B cell (primary cell): ENCODE results near the gene HS3ST5. TPM values are rescaled to one million over a fixed set of nuclear protein-coding genes. Genes with fewer than 3 reads are reported as not detected.

Experiments used
- ATAC-seq: fragments of 200-7000 bp; cut with Tn5 transposase; one replicate; pipeline ENCODE4 v1.10.0; 2021; ENCODE audit warnings: low read depth, mild to moderate bottlenecking, moderate number of reproducible peaks, moderate library complexity
- CTCF ChIA-PET: fragments of 350-600 bp; sonication (Branson Sonifier 250); formaldehyde crosslinking; loops from one replicate; lab custom pipeline; 2021; ENCODE audit warnings: antibody characterized with exemption, inconsistent platforms; lab: Charles Lee
- POLR2A ChIA-PET: fragments of 350-600 bp; sonication (Branson Sonifier 250); formaldehyde crosslinking; loops from one replicate; lab custom pipeline; 2021; ENCODE audit warnings: antibody characterized with exemption; lab: Charles Lee
- DNase-seq: peaks from one replicate; pipeline ENCODE4 v3.0.0; 2013
- H2AFZ ChIP-seq: 2 replicates; pipeline ENCODE4 v1.6.1; 2012; ENCODE audit warnings: mild to moderate bottlenecking, low read depth, low read length; ENCODE audit not compliant: insufficient read depth, poor library complexity, severe bottlenecking
- H3K27ac ChIP-seq, 2 donors: 1 replicate in 1 of 2; 2 replicates in 1 of 2; pipeline ENCODE4 v1.5.1; 2012 to 2013; ENCODE audit warnings: low read length in 2 of 2, mild to moderate bottlenecking in 2 of 2, moderate library complexity in 1 of 2
- H3K27me3 ChIP-seq, 4 experiments: fragments of 200-600 bp in 1 of 4; sonication (generic) in 1 of 4; replicated peaks in 1 of 4; 1 replicate in 2 of 4; 2 replicates in 2 of 4; pipeline versions ENCODE4 v1.6.1 to v1.7.0; 2013 to 2016; ENCODE audit warnings: low read length in 3 of 4, mild to moderate bottlenecking in 2 of 4, mixed read lengths in 1 of 4, moderate library complexity in 1 of 4; ENCODE audit not compliant: insufficient read depth in 4 of 4, control insufficient read depth in 3 of 4; ENCODE audit errors: control extremely low read depth in 1 of 4
- H3K36me3 ChIP-seq, 2 experiments: replicated peaks in 1 of 2; 1 replicate in 1 of 2; 2 replicates in 1 of 2; pipeline versions ENCODE4 v1.6.1 to v1.7.1; 2013; ENCODE audit warnings: low read length in 1 of 2; ENCODE audit not compliant: insufficient read depth in 2 of 2, control insufficient read depth in 1 of 2; ENCODE audit errors: control extremely low read depth in 1 of 2, extremely low read depth in 1 of 2
- H3K4me1 ChIP-seq, 2 donors: fragments of 200-600 bp in 1 of 2; sonication (generic) in 1 of 2; 1 replicate in 1 of 2; 2 replicates in 1 of 2; pipeline versions ENCODE4 v1.5.1 to v1.6.1; 2013 to 2017; ENCODE audit warnings: low read length in 2 of 2; ENCODE audit not compliant: control insufficient read depth in 2 of 2, insufficient read depth in 2 of 2
- H3K4me2 ChIP-seq: replicated peaks from 2 replicates; pipeline ENCODE3; 2012; ENCODE audit warnings: mild to moderate bottlenecking, low read depth, low read length; ENCODE audit not compliant: poor library complexity, severe bottlenecking
- H3K4me3 ChIP-seq, 5 experiments: fragments of 200-600 bp in 1 of 5; sonication (generic) in 1 of 5; 1 replicate in 3 of 5; 2 replicates in 2 of 5; pipeline versions ENCODE4 v1.5.1 to v1.7.0; 2011 to 2016; ENCODE audit warnings: low read length in 4 of 5, mild to moderate bottlenecking in 4 of 5, low read depth in 2 of 5, control low read depth in 1 of 5, moderate library complexity in 1 of 5; ENCODE audit not compliant: insufficient read depth in 1 of 5; ENCODE audit errors: control extremely low read depth in 1 of 5, extremely low read depth in 1 of 5
- H3K79me2 ChIP-seq: fragments of 200-600 bp; sonication (generic); one replicate; pipeline ENCODE4 v1.6.0; 2016; ENCODE audit warnings: low read length; ENCODE audit not compliant: control insufficient read depth, insufficient read depth
- H3K9ac ChIP-seq: fragments of 200-600 bp; sonication (generic); 2 replicates; pipeline ENCODE4 v1.6.1; 2017; ENCODE audit warnings: mild to moderate bottlenecking, low read length, moderate library complexity
- H3K9me3 ChIP-seq, 3 donors: one replicate each; pipeline versions ENCODE4 v1.6.1 to v1.7.1; 2013; ENCODE audit warnings: low read length in 2 of 3; ENCODE audit not compliant: control insufficient read depth in 2 of 3, insufficient read depth in 1 of 3; ENCODE audit errors: control extremely low read depth in 1 of 3
- H4K20me1 ChIP-seq: 2 replicates; pipeline ENCODE4 v1.6.0; 2012; ENCODE audit warnings: mild to moderate bottlenecking, low read length; ENCODE audit not compliant: insufficient read depth, control insufficient read depth, poor library complexity, severe bottlenecking
- H3K27ac Mint-ChIP-seq: one replicate; pipeline ENCODE4 v1.8.0; 2021; ENCODE audit warnings: mixed read lengths
- H3K27me3 Mint-ChIP-seq: one replicate; pipeline ENCODE4 v1.8.0; 2021; ENCODE audit warnings: mixed read lengths
- H3K4me1 Mint-ChIP-seq: one replicate; pipeline ENCODE4 v1.8.0; 2021; ENCODE audit warnings: mixed read lengths
- H3K4me3 Mint-ChIP-seq: one replicate; pipeline ENCODE4 v1.8.0; 2021; ENCODE audit warnings: mixed read lengths
- H3K9me3 Mint-ChIP-seq: one replicate; pipeline ENCODE4 v1.8.0; 2022; ENCODE audit warnings: mixed read lengths; ENCODE audit not compliant: insufficient read depth
- CTCF ChIP-seq: fragments of 200-600 bp; IDR thresholded peaks from one replicate; pipeline ENCODE4 v1.8.0; 2022; ENCODE audit warnings: antibody characterized with exemption, mild to moderate bottlenecking
- EZH2 ChIP-seq: IDR thresholded peaks from 2 replicates; pipeline ENCODE4 v1.6.1; 2012; ENCODE audit warnings: borderline replicate concordance, low read depth, mild to moderate bottlenecking, moderate library complexity, low read length; ENCODE audit not compliant: insufficient read depth, poor library complexity, severe bottlenecking
- WGBS: methylation state at CpG from one replicate; pipeline ENCODE4 v1.1.5; 2013; ENCODE audit warnings: missing lambda C conversion rate; ENCODE audit not compliant: insufficient coverage; 5-methylcytosine and 5-hydroxymethylcytosine counted together
- intact Hi-C: fragments of 100-400 bp; cut with micrococcal nuclease; formaldehyde crosslinking; loops from one replicate; pipeline ENCODE4 v1.10.0; 2022
- polyA plus RNA-seq: library from polyadenylated mRNA; depleted of rRNA; stranded (reverse); fragments of >200 nt; gene quantifications from 2 replicates; pipeline ENCODE4 v1.2.3, GENCODE V29; 2012
- total RNA-seq, 2 donors: library from RNA; stranded (reverse); fragments of 120-200 nt in 1 of 2; gene quantifications; 1 replicate in 1 of 2; 2 replicates in 1 of 2; pipeline versions ENCODE4 v1.2.3 to v1.2.4, GENCODE V29; 2013 to 2022

The HS3ST5 gene
- total and polyA plus RNA-seq, 2 donors (not counting 1 experiment from before 2014, with no cell fraction given), result not detected

DNA sequence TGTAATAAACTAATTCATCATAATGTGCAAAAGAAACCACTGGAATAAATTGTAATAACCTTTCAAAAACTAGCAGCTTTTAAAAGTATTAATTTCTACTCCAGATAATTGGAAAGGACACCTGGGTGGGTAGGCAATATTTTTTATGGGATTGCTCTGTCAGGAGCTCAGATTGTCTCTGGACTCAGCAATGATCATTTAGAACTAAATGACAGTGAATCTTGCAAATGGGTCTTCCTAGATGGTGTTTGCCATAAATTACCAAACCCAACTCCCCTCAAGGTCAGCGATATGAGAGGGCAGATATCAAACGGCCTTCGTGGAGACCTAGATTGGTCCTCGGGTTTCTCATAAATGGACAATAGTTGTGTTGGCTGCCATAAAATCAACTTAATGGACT lies 181.9 kb downstream of the HS3ST5 start:
- H3K27me3 Mint-ChIP-seq, result no peaks in the 10 kb centered on the region
- Histone ChIP-seq H3K27me3 (no peaks in the 10 kb centered on the region), H3K4me3 (no peak overlapping the region), H3K9me3 (no peaks in the 10 kb centered on the region), H3K27ac (no peak overlapping the region), H3K79me2 (no peaks in the 10 kb centered on the region), H2AFZ (no peak overlapping the region), H4K20me1 (no peaks in the 10 kb centered on the region), H3K36me3 (no peaks in the 10 kb centered on the region), H3K9ac (no peak overlapping the region), H3K4me1 (no peaks in the 10 kb centered on the region), H3K4me2 (no peak overlapping the region)
- intact Hi-C loops, result no loop called here
- no peaks in the 10 kb centered on the region for H3K9me3 Mint-ChIP-seq
- CTCF ChIA-PET, result no interaction called here
- no peak for ATAC-seq
- POLR2A ChIA-PET, result no interaction called here
- H3K27ac Mint-ChIP-seq, result no peak overlapping the region
- WGBS, result no CpG with 5 or more reads among the region's 4 CpGs
- no peak overlapping the region for H3K4me3 Mint-ChIP-seq
- no peak for TF ChIP-seq CTCF
- TF ChIP-seq EZH2, result no peak
- DNase-seq, result no peak
- no peaks in the 10 kb centered on the region for H3K4me1 Mint-ChIP-seq

GRCh38 chr6:114159727-114160126 lies 183.1 kb downstream of the HS3ST5 start:
- Histone ChIP-seq H3K4me1 (no peaks in the 10 kb centered on the region), H3K9me3 (peaks cover 0 to under 1% (median 0%) of the 10 kb centered on the region in 3 donors), H3K36me3 (no peaks in the 10 kb centered on the region), H2AFZ (no peak overlapping the region), H3K79me2 (no peaks in the 10 kb centered on the region), H3K4me3 (no peak overlapping the region), H3K4me2 (no peak overlapping the region), H3K9ac (no peak overlapping the region), H4K20me1 (no peaks in the 10 kb centered on the region), H3K27me3 (no peaks in the 10 kb centered on the region), H3K27ac (no peak overlapping the region)
- no peak for ATAC-seq
- no peak for DNase-seq
- TF ChIP-seq EZH2 (no peak), CTCF (no peak)
- intact Hi-C loops, result no loop called here
- no peaks in the 10 kb centered on the region for H3K4me1 Mint-ChIP-seq
- no peaks in the 10 kb centered on the region for H3K27me3 Mint-ChIP-seq
- H3K27ac Mint-ChIP-seq, result no peak overlapping the region
- H3K9me3 Mint-ChIP-seq, result no peaks in the 10 kb centered on the region
- CTCF ChIA-PET, result no interaction called here
- H3K4me3 Mint-ChIP-seq, result no peak overlapping the region
- POLR2A ChIA-PET, result no interaction called here
